Right renal pelvis (tissue), 4 donors: ENCODE data around the gene POTEJ. TPM values are rescaled to one million over a fixed set of nuclear protein-coding genes. Genes with fewer than 3 reads are reported as not detected.

Experiments
- polyA plus RNA-seq, 4 donors: library from polyadenylated mRNA; unstranded; fragments of 120-200 nt; gene quantifications; one replicate each; pipeline ENCODE4 v1.2.1, GENCODE V29; 2013; ENCODE audit not compliant: insufficient read length in 4 of 4

The POTEJ gene
- polyA plus RNA-seq, 4 donors = 0.08 to 0.12 (median 0.10) TPM; not detected in 1

Other genes starting within 250 kb of the POTEJ start
- under 1 TPM in 3 of 4 donors, not detected in 1; 0.04 to 0.10 (median 0.06) TPM for gene POTEI, start 102.1 kb upstream of the POTEJ start, polyA plus RNA-seq
- not detected for gene CFC1B, start 90.2 kb upstream of the POTEJ start, polyA plus RNA-seq
- gene CFC1, start 11.9 kb upstream of the POTEJ start, polyA plus RNA-seq = under 1 TPM in 1 of 4 donors, not detected in 3; 0.21 TPM
- gene GPR148, start 117.6 kb downstream of the POTEJ start, polyA plus RNA-seq = not detected
- under 1 TPM in 3 of 4 donors, not detected in 1; 0.03 to 0.12 (median 0.11) TPM for gene AMER3, start 144.1 kb downstream of the POTEJ start, polyA plus RNA-seq
- 1 to 10 TPM; 6.1 to 8.0 (median 7.2) TPM for gene ARHGEF4, start 225.5 kb downstream of the POTEJ start, polyA plus RNA-seq